NCI-H446 treated with DMSO at 0.1 percent for 48 hours (cell line): Measurements from ENCODE around the gene MCRS1.
"Not testable (repeated sequence)": the region's sequence is repeated elsewhere in the genome, so short reads cannot be mapped to it uniquely, and the experiment has no call there.

ENCODE experiments used
- DNase-seq: peaks from one replicate; lab custom pipeline; 2025; lab: John Stamatoyannopoulos, UW

MCRS1 gene

GRCh38 chr12:49518914-49519573, 48.9 kb downstream of the MCRS1 start:
- DNase-seq: no peak

- no peak for DNase-seq
These were observed 52.7 kb downstream of the MCRS1 start for GRCh38 chr12:49515266-49515665.

GRCh38 chr12:49512546-49512945, 55.4 kb downstream of the MCRS1 start:
- no peak for DNase-seq

GRCh38 chr12:49511410-49511809, 56.5 kb downstream of the MCRS1 start:
- no peak for DNase-seq

- DNase-seq: not testable (repeated sequence)
These were observed 58.3 kb downstream of the MCRS1 start for GRCh38 chr12:49509681-49510080.
